Hindlimb muscle (tissue), 1 donor: Measurements from ENCODE around the gene EXOSC6. TPM values are rescaled to one million over a fixed set of nuclear protein-coding genes. Genes with fewer than 3 reads are reported as not detected.
"Not testable (repeated sequence)": the region's sequence is repeated elsewhere in the genome, so short reads cannot be mapped to it uniquely, and the experiment has no call there.

ENCODE experiments used
- DNase-seq: peaks from one replicate; pipeline ENCODE4 v3.0.0-alpha.2; 2013
- polyA plus RNA-seq: library from polyadenylated mRNA; unstranded; fragments of 120-200 nt; gene quantifications from one replicate; pipeline ENCODE4 v1.2.1, GENCODE V29; 2013; ENCODE audit not compliant: insufficient read length

Gene EXOSC6
- polyA plus RNA-seq, 1 donor: 10.2 TPM

- DNase-seq: no peak
These were observed 2.6 kb upstream of the EXOSC6 start for GRCh38 chr16:70254180-70254964.

- DNase-seq: no peak
These were observed 1.8 kb upstream of the EXOSC6 start for GRCh38 chr16:70253291-70254106.

GRCh38 chr16:70252355-70252988 lies 732 bp upstream of the EXOSC6 start:
- no peak for DNase-seq

GRCh38 chr16:70250748-70251628 lies 752 bp downstream of the EXOSC6 start:
- peak; percentile 34 for DNase-seq

- DNase-seq: not testable (repeated sequence)
These were observed 2.0 kb downstream of the EXOSC6 start for GRCh38 chr16:70249697-70250096.

GRCh38 chr16:70238773-70239172 lies 13.0 kb downstream of the EXOSC6 start:
- DNase-seq: not testable (repeated sequence)

GRCh38 chr16:70231831-70232230 lies 19.9 kb downstream of the EXOSC6 start:
- DNase-seq: not testable (repeated sequence)

GRCh38 chr16:70226024-70226423 lies 25.7 kb downstream of the EXOSC6 start:
- not testable (repeated sequence) for DNase-seq

GRCh38 chr16:70225430-70225829 lies 26.3 kb downstream of the EXOSC6 start:
- not testable (repeated sequence) for DNase-seq

- DNase-seq: not testable (repeated sequence)
These were observed 27.1 kb downstream of the EXOSC6 start for GRCh38 chr16:70224645-70225044.

- not testable (repeated sequence) for DNase-seq
These were observed 27.7 kb downstream of the EXOSC6 start for GRCh38 chr16:70223971-70224513.

GRCh38 chr16:70223216-70223615 lies 28.5 kb downstream of the EXOSC6 start:
- DNase-seq: not testable (repeated sequence)

- not testable (repeated sequence) for DNase-seq
These were observed 29.2 kb downstream of the EXOSC6 start for GRCh38 chr16:70222574-70222973.

- DNase-seq: not testable (repeated sequence)
These were observed 33.2 kb downstream of the EXOSC6 start for GRCh38 chr16:70218586-70218985.

GRCh38 chr16:70206382-70206781 lies 45.4 kb downstream of the EXOSC6 start:
- DNase-seq: not testable (repeated sequence)

- DNase-seq: not testable (repeated sequence)
These were observed 46.9 kb downstream of the EXOSC6 start for GRCh38 chr16:70204668-70205405.

- DNase-seq: not testable (repeated sequence)
These were observed 47.7 kb downstream of the EXOSC6 start for GRCh38 chr16:70204010-70204409.

- DNase-seq: not testable (repeated sequence)
These were observed 48.2 kb downstream of the EXOSC6 start for GRCh38 chr16:70203508-70203907.

GRCh38 chr16:70200063-70200462 lies 51.7 kb downstream of the EXOSC6 start:
- not testable (repeated sequence) for DNase-seq

GRCh38 chr16:70199170-70199569 lies 52.6 kb downstream of the EXOSC6 start:
- DNase-seq: not testable (repeated sequence)

- DNase-seq: not testable (repeated sequence)
These were observed 53.1 kb downstream of the EXOSC6 start for GRCh38 chr16:70198666-70199065.
